Measurements from ENCODE around the gene MSRB1.
"Not testable (repeated sequence)": the region's sequence is repeated elsewhere in the genome, so short reads cannot be mapped to it uniquely, and the experiment has no call there.

DNA sequence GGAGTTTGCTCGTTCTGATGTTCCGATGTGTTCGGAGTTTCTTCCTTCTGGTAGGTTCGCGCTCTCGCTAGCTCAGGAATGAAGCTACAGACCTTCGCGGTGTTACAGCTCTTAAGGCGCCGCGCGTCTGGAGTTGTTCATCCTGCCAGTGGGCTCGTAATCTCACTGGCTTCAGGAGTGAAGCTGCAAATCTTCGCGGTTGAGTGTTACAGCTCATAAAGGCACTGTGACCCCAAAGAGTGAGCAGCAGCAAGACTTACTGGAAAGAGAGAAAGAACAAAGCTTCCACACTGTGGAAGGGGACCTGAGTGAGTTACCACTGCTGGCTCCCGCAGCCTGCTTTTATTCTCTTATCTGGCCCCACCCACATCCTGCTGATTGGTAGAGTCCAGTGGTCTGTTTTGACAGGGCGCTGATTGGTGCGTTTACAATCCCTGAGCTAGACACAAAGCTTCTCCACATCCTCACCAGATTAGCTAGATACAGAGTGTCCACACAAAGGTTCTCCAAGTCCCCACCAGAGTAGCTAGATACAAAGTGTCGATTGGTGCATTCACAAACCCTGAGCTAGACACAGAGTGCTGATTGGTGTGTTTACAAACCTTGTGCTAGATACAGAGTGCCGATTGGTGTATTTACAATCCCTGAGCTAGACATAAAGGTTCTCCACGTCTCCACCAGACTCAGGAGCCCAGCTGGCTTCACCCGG lies 14.6 kb upstream of the MSRB1 start:
- TF ChIP-seq, protein P1, sequence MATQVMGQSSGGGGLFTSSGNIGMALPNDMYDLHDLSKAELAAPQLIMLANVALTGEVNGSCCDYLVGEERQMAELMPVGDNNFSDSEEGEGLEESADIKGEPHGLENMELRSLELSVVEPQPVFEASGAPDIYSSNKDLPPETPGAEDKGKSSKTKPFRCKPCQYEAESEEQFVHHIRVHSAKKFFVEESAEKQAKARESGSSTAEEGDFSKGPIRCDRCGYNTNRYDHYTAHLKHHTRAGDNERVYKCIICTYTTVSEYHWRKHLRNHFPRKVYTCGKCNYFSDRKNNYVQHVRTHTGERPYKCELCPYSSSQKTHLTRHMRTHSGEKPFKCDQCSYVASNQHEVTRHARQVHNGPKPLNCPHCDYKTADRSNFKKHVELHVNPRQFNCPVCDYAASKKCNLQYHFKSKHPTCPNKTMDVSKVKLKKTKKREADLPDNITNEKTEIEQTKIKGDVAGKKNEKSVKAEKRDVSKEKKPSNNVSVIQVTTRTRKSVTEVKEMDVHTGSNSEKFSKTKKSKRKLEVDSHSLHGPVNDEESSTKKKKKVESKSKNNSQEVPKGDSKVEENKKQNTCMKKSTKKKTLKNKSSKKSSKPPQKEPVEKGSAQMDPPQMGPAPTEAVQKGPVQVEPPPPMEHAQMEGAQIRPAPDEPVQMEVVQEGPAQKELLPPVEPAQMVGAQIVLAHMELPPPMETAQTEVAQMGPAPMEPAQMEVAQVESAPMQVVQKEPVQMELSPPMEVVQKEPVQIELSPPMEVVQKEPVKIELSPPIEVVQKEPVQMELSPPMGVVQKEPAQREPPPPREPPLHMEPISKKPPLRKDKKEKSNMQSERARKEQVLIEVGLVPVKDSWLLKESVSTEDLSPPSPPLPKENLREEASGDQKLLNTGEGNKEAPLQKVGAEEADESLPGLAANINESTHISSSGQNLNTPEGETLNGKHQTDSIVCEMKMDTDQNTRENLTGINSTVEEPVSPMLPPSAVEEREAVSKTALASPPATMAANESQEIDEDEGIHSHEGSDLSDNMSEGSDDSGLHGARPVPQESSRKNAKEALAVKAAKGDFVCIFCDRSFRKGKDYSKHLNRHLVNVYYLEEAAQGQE (IDR thresholded peaks at IDR 0.05; ENCODE audit: insufficient replicate concordance, low read depth) = not testable (repeated sequence)
- TF ChIP-seq SPI1 (IDR thresholded peaks at IDR 0.05; ENCODE audit: borderline replicate concordance, low read depth) = not testable (repeated sequence)

All from HL-60 (cell line).